Activated CD4-positive, alpha-beta memory T cell treated with anti-CD3 and anti-CD28 coated beads for 36 hours (primary cell): ENCODE measurements around the gene MARCHF9. TPM values are rescaled to one million over a fixed set of nuclear protein-coding genes. Genes with fewer than 3 reads are reported as not detected.

Source experiments
- CTCF ChIA-PET: fragments of 350-600 bp; sonication (Branson Sonifier 250); formaldehyde crosslinking; loops from one replicate; lab custom pipeline; 2021; ENCODE audit warnings: antibody characterized with exemption, inconsistent platforms; lab: Charles Lee
- POLR2A ChIA-PET: fragments of 350-600 bp; sonication (Branson Sonifier 250); formaldehyde crosslinking; loops from one replicate; lab custom pipeline; 2021; ENCODE audit warnings: antibody characterized with exemption; lab: Charles Lee
- DNase-seq: peaks from one replicate; pipeline ENCODE4 v3.0.0-alpha.2; 2020
- H3K27ac Mint-ChIP-seq: one replicate; pipeline ENCODE4 v1.8.0; 2021; ENCODE audit warnings: mixed read lengths
- H3K27me3 Mint-ChIP-seq: one replicate; pipeline ENCODE4 v1.8.0; 2021; ENCODE audit warnings: mixed read lengths
- H3K36me3 Mint-ChIP-seq: one replicate; pipeline ENCODE4 v1.8.0; 2021; ENCODE audit warnings: mixed read lengths
- H3K4me1 Mint-ChIP-seq: one replicate; pipeline ENCODE4 v1.8.0; 2021; ENCODE audit warnings: low read depth, mixed read lengths
- H3K4me3 Mint-ChIP-seq: one replicate; pipeline ENCODE4 v1.8.0; 2021; ENCODE audit warnings: mild to moderate bottlenecking, mixed read lengths
- H3K9me3 Mint-ChIP-seq: one replicate; pipeline ENCODE4 v1.8.0; 2021; ENCODE audit warnings: mixed read lengths
- intact Hi-C: fragments of 100-400 bp; cut with micrococcal nuclease; formaldehyde crosslinking; loops from one replicate; pipeline ENCODE4 v1.15.1; 2023
- total RNA-seq, 2 experiments: library from RNA; stranded (reverse); gene quantifications; one replicate each; pipeline ENCODE4 v1.2.3, GENCODE V29; 2021

The MARCHF9 gene
- total RNA-seq, 2 experiments from 2014 or later = 20.9 to 21.2 TPM

DNA sequence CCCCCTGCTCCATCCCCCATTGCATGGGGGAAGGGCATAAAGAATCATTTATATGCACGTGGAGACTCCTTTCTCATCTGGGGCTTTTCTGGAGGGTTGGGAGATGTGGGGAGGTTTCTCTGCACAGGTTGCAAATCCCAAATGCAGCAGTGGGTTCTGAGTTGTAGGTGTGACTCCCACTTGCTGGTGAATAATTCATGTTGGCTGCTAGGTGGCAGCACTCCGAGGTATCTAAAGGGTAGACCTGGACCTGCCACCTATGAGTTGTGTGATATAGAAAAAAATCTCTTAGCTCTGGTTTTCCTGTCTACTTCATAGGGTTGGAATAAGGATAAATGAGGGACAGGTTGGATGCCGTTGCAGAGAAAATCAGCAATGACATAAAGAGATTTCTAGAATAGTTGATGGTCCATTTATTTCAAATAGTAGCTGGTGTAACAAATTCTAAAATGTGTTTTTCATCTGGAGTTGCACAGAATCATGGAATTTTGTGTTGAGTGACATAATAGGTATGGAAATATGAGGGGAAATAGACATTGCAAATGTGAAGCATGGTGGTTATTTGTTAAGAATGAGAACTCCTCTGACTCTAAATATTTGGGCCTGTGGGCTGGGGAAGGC is 4.6 kb downstream of the MARCHF9 start:
- peaks cover 34% of the 10 kb centered on the region for H3K4me1 Mint-ChIP-seq
- H3K27ac Mint-ChIP-seq = no peak overlapping the region
- ChIA-PET POLR2A (no interaction called here), CTCF (interaction anchor here (0.7 to 1.9 kb wide), 17 partner anchors 8 to 146 kb away, joined by 3 to 9 read pairs (median 5); partner anchors contain the start of genes EEF1AKMT3, METTL1, TSFM and TSPAN31)
- H3K4me3 Mint-ChIP-seq = no peak overlapping the region
- H3K36me3 Mint-ChIP-seq = peaks cover 26% of the 10 kb centered on the region
- no peaks in the 10 kb centered on the region for H3K9me3 Mint-ChIP-seq
- intact Hi-C loops = loop anchor here (10.0 kb wide), 1 partner anchor 685 kb away; the partner anchor contains the start of gene NEMP1
- peak; percentile 57 for DNase-seq
- H3K27me3 Mint-ChIP-seq = no peaks in the 10 kb centered on the region

DNA sequence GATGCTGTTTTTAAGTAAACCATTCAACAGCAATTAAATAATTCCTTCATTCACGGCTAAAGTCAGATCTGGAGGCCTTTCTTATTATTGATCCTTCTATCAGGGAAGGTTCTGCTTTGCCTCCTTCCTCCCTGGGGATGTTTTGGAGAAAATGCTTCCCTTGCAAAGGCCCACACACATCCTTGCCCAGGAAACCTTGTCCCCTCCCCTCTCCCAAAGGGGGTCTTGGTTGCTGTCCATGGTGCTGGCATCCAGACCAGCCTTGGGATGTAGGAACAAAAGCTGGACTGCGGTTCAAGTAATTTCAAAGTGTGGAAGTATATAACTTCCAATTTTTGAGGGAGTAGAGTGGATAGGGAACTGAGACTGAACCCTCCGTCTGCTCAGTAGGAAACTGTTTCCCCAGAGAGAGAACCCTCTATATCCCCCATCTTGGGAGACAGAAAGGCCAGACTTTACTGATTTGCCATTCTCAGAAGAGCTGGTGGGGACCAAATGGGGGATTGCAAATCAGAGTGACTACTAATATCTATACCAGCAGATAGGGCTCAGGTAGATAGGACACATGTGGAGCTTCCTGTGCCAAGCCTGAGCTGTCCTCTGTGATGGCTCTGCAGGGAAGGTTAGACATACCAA is 5.6 kb downstream of the MARCHF9 start:
- H3K9me3 Mint-ChIP-seq = no peaks in the 10 kb centered on the region

DNA sequence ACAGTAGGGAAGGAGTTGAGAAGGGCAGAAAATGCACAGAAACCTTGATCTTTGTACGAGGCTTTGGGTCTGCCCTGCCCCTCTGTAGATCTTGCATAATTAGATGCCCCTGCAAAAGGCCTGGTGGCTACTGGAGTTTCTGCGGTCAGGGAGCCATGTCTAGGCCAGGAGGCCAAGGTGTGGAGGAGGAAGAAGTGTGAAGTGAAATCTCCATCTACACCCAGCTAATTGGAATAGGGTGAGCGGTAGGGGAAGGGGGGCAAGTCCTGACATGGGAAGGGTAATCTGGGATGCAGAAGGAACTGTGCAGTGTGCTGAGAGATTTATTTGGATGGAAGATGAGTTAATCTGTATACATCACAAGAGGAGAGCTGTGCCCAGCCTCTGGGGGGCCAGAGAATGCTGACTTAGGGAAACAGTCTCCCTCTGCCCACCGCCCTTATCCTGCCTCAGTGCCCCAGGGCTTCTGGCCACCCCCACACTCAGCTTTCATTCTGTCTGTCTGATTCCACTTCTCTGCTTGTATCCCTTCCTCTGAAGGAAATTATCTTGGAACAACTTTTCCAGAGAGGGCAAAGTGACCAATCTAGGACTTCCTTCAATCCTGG is 6.6 kb downstream of the MARCHF9 start:
- H3K9me3 Mint-ChIP-seq = no peaks in the 10 kb centered on the region
- DNase-seq = no peak
- peaks cover 38% of the 10 kb centered on the region for H3K4me1 Mint-ChIP-seq
- intact Hi-C loops = no loop called here
- peaks cover 26% of the 10 kb centered on the region for H3K36me3 Mint-ChIP-seq
- ChIA-PET POLR2A (no interaction called here), CTCF (interaction anchor here (1.2 to 1.4 kb wide), 3 partner anchors 11 to 144 kb away, joined by 3 read pairs; partner anchors contain the start of gene EEF1AKMT3)
- no peak overlapping the region for H3K27ac Mint-ChIP-seq
- H3K4me3 Mint-ChIP-seq = no peak overlapping the region
- H3K27me3 Mint-ChIP-seq = peaks cover 2% of the 10 kb centered on the region

More for the DNA sequence above, 5.6 kb downstream of the MARCHF9 start:
- H3K27me3 Mint-ChIP-seq = no peaks in the 10 kb centered on the region
- no peak overlapping the region for H3K27ac Mint-ChIP-seq
- peaks cover 33% of the 10 kb centered on the region for H3K4me1 Mint-ChIP-seq
- DNase-seq = no peak
- peaks cover 26% of the 10 kb centered on the region for H3K36me3 Mint-ChIP-seq
- H3K4me3 Mint-ChIP-seq = no peak overlapping the region
- intact Hi-C loops = no loop called here
- CTCF ChIA-PET = interaction anchor here (0.6 to 1.4 kb wide), 7 partner anchors 12 to 1390 kb away, joined by 3 to 6 read pairs (median 4); partner anchors contain the start of gene EEF1AKMT3
- POLR2A ChIA-PET = no interaction called here

DNA sequence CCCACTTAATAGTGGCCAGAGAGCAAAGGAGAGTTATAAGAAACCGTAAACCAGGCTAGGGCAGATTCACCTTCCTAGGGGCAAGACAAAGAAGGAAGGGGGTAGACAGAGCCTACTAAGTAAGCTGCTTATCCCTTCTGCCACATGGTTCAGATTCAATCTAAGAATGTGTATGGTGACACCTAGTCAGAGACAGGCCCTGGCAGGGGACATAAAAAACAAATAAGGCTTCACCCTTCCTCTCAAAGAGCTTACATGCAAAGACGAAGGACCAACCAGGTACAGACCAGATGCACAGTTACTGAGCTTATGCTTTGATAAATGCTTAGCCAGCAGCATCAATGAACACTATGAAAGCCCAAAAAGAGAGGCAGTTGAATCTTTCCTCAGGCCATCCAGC is 7.6 kb downstream of the MARCHF9 start:
- Mint-ChIP-seq H3K27ac (no peak overlapping the region), H3K9me3 (no peaks in the 10 kb centered on the region), H3K4me1 (peaks cover 38% of the 10 kb centered on the region), H3K27me3 (peaks cover 2% of the 10 kb centered on the region), H3K4me3 (no peak overlapping the region), H3K36me3 (peaks cover 22% of the 10 kb centered on the region)
- intact Hi-C loops = no loop called here
- ChIA-PET POLR2A (no interaction called here), CTCF (interaction anchor here (0.6 kb wide), 1 partner anchor 84 kb away, joined by 3 read pairs; the partner anchor contains the start of gene CTDSP2)
- no peak for DNase-seq

DNA sequence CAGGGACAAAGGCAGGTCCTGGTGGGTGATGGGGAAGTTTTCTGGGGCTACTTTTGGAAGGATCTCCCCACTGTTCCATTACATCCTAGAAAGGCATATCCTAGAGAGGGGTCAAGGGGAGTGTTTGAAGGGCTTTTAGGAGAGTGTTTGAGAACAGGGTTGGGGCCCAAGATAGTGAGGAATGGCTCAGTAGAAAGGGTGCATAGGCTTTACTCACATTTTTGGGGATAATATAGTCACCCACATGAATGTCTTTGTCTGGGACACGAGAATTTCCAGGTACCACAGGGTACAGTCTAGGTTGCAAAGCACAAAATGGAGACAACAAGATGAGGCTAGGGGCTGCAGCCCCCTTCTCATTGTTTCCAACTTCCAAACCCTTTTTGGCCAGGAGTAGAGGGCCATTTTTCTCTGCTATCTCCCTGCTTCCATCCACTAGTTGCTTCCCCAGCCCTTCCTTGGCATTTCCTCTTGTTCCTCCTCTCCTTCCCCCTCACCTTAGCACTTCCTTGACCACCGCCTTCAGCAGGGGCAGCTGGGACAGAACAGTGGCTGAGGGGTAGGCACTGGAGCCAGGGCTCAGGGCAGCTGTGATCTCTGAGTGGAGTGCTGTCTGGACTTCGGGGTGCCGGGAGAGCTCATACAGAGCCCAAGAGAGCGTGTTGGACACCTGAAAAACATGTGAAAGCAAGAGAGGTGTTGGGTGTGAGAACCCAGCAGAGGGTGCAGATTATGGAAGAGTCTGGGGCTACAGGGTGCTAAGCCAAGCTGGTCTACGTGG is 9.2 kb downstream of the MARCHF9 start:
- peaks cover 2% of the 10 kb centered on the region for H3K27me3 Mint-ChIP-seq
- H3K27ac Mint-ChIP-seq = no peak overlapping the region
- ChIA-PET CTCF (interaction anchor here (0.6 to 5.1 kb wide), 8 partner anchors 7 to 173 kb away, joined by 3 to 52 read pairs (median 4); partner anchors contain the start of genes CDK4, PIP4K2C and TSFM), POLR2A (interaction anchor here (0.8 to 1.3 kb wide), 5 partner anchors 7 to 19 kb away, joined by 3 to 5 read pairs (median 4); partner anchors contain the start of genes EEF1AKMT3, MARCHF9, METTL1 and TSPAN31)
- DNase-seq = no peak
- peak overlapping the region; percentile 86 for H3K4me3 Mint-ChIP-seq
- no peaks in the 10 kb centered on the region for H3K9me3 Mint-ChIP-seq
- H3K36me3 Mint-ChIP-seq = peaks cover 27% of the 10 kb centered on the region
- intact Hi-C loops = loop anchor here (2.0 kb wide), 1 partner anchor 135 kb away; no protein-coding TSS in a partner anchor
- H3K4me1 Mint-ChIP-seq = peaks cover 35% of the 10 kb centered on the region

DNA sequence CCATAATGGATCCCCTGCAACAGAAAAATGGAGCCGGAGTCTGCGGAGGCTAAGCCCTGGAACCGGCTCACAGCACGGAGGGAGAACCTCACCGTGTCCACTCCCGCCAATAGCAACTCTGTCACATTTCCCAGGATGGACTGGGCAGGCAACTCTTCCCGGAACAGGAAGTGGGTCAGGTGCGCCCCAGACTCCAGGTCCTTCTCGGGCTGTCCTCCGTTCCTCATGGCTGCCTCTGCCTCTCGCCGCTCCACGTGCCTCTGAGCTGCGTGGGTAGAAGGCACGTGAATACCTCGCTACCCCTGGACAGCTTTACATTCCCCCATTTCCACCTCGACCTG is 9.7 kb downstream of the MARCHF9 start:
- POLR2A ChIA-PET = interaction anchor here (0.8 to 1.3 kb wide), 4 partner anchors 8 to 20 kb away, joined by 3 to 5 read pairs (median 4); partner anchors contain the start of genes MARCHF9 and TSPAN31
- intact Hi-C loops = loop anchor here (1.0 to 2.0 kb wide), 2 partner anchors 8 to 134 kb away; no protein-coding TSS in a partner anchor
- peak overlapping the region; percentile 86 for H3K4me3 Mint-ChIP-seq
- peak overlapping the region; percentile 77 for H3K27ac Mint-ChIP-seq
- peaks cover 31% of the 10 kb centered on the region for H3K4me1 Mint-ChIP-seq
- peaks cover 24% of the 10 kb centered on the region for H3K36me3 Mint-ChIP-seq
- DNase-seq = peak; percentile 51
- CTCF ChIA-PET = interaction anchor here (0.6 to 5.1 kb wide), 8 partner anchors 8 to 173 kb away, joined by 3 to 52 read pairs (median 4); partner anchors contain the start of genes CDK4, PIP4K2C and TSFM
- H3K27me3 Mint-ChIP-seq = peaks cover 2% of the 10 kb centered on the region
- H3K9me3 Mint-ChIP-seq = no peaks in the 10 kb centered on the region

DNA sequence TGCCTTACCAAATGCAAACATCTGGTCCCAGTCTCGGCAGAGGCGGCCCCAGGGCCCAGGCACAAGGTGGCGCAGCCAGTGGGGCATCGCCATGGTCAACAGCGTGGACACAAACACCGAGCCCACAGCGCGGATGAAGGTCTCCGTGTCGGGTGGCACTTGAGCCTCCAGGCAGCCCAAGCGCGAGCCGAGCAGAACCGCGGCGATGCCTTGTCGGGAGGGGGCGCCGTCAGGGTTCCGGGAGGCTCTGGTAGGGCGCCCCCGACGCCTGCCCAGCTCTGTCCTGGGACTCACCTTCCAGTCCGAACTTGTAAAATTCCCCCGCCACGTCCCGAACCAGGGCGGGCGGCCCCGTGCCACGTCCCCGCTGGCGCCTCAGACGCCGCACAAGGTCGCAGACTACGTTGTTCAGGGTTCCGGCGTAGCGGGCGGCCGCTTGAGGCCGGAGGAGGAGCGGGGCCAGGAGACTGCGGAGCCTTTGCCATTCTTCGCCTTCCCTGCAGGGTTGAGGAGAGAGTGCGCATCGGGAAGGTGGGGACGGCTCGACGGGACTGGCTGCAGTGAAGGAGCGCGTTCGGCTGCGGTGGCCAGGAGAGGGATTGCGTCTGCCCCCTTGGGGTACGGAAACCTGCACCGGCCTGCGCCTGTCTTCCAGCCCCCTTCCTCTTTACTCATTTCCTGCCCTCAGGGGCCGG is 10.2 kb downstream of the MARCHF9 start:
- CTCF ChIA-PET = interaction anchor here (0.6 to 5.1 kb wide), 8 partner anchors 8 to 174 kb away, joined by 3 to 52 read pairs (median 4); partner anchors contain the start of genes CDK4, PIP4K2C and TSFM
- Mint-ChIP-seq H3K27ac (peak overlapping the region; percentile 77), H3K4me1 (peaks cover 28% of the 10 kb centered on the region), H3K4me3 (peak overlapping the region; percentile 86), H3K36me3 (peaks cover 26% of the 10 kb centered on the region), H3K9me3 (no peaks in the 10 kb centered on the region), H3K27me3 (peaks cover 2% of the 10 kb centered on the region)
- DNase-seq = peak; percentile 79
- POLR2A ChIA-PET = interaction anchor here (0.8 to 1.3 kb wide), 5 partner anchors 9 to 20 kb away, joined by 3 to 5 read pairs (median 3); partner anchors contain the start of genes MARCHF9 and TSPAN31
- intact Hi-C loops = loop anchor here (1.0 to 2.0 kb wide), 2 partner anchors 9 to 134 kb away; no protein-coding TSS in a partner anchor

DNA sequence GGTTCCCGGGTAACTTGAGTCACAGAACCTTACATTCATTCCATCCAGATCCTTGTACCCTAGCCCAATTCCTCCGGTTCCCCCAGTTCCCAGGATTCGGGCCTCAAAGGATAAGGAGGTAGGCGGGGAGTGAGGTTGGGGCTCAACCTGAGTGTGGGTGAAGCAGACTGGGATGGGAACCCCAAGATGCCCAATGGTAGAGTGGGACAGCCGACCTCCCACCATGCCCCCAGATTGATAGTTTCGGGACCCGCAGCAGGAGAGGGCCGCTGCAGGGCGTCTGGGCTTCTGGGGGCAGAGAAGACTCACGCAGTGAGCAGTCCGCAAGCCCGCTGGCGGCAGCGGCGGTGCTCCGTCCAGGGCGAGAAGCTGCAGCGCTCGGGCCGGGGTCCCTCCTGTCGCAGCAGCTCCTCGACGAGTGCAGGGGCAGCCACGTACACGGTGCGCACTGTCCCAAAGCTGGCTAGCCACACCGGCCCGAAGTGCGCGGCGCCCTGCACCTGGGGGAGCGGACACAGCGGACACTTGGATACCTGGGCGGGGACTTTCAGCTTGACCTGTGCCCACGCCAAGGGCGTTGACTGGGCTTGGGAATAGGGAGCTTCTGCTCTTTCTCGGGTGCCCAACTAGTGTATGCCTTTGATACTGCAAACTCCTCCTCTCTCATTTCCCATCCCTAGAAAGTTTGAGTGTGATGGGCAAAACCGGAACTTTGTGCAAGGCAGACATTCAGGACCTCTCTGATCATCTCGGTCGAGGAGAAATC is 11.0 kb downstream of the MARCHF9 start:
- DNase-seq = no peak

DNA sequence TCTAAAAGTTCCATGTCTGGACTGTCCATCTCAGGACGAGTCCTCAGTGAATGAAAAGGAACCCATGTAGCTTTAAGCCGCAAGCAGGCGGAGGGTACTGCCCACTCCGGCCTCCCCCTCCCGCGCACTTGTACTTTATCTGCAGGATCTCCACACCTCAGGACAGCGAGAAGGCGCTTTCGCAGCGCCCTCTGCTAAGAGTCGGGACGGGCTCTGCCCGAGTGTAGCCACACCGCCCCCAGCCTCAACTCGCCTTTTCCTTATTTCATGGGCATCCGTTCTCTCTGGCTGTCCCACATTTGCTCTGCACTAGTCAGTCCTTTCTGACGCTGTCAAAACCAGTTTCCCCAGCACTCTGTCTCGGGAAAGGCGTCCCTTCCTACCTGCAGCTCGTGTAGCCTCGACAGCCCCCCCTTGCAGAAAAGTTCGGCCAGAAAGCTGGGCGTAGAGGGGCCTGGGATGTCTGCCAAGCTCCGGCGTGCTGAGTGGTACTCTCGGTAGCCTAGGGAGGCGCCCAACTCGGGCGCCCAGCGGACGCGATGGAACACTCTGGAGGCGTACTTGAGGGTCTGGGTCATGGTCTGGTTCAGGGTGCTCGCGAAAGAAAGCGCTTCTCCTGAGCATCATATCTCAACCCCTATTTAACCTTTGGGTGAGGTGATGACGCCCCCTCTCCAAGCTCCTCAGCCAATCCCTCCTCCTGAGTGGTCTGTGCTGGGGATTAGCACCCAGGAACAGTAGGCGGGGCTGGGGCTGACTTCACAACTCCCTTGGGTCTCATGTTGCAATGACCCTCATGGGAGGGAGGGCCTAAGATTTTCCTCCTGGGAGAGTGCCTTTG is 11.8 kb downstream of the MARCHF9 start, which contains the start of gene CYP27B1:
TSS of gene CYP27B1 (minus strand) at position 615 of the 841 bp plus-strand sequence. CDS start at position 578, 37 bp downstream.
- Mint-ChIP-seq H3K36me3 (peaks cover 29% of the 10 kb centered on the region), H3K9me3 (no peaks in the 10 kb centered on the region), H3K4me3 (peak within 1 kb of the TSS; percentile 86), H3K27ac (peak within 1 kb of the TSS; percentile 13), H3K27me3 (peaks cover 2% of the 10 kb centered on the region), H3K4me1 (peaks cover 41% of the 10 kb centered on the region)
- CTCF ChIA-PET = interaction anchor here (1.0 to 5.1 kb wide), 4 partner anchors 8 to 17 kb away, joined by 3 to 52 read pairs (median 9); partner anchors contain the start of gene TSFM
- POLR2A ChIA-PET = interaction anchor here (0.7 to 1.0 kb wide), 4 partner anchors 10 to 69 kb away, joined by 3 to 4 read pairs (median 4); no protein-coding TSS in a partner anchor
- intact Hi-C loops = no loop called here
- DNase-seq = no peak

More for the DNA sequence above, 11.0 kb downstream of the MARCHF9 start:
- peaks cover 2% of the 10 kb centered on the region for H3K27me3 Mint-ChIP-seq
- ChIA-PET CTCF (interaction anchor here (1.0 to 5.1 kb wide), 6 partner anchors 9 to 130 kb away, joined by 3 to 52 read pairs (median 8); partner anchors contain the start of genes CDK4 and TSFM), POLR2A (interaction anchor here (0.7 to 1.3 kb wide), 6 partner anchors 9 to 70 kb away, joined by 3 to 5 read pairs (median 4); partner anchors contain the start of gene MARCHF9)
- peaks cover 26% of the 10 kb centered on the region for H3K36me3 Mint-ChIP-seq
- peak overlapping the region; percentile 77 for H3K27ac Mint-ChIP-seq
- peaks cover 34% of the 10 kb centered on the region for H3K4me1 Mint-ChIP-seq
- no peaks in the 10 kb centered on the region for H3K9me3 Mint-ChIP-seq
- H3K4me3 Mint-ChIP-seq = peak overlapping the region; percentile 86
- intact Hi-C loops = loop anchor here (1.0 to 2.0 kb wide), 2 partner anchors 10 to 133 kb away; no protein-coding TSS in a partner anchor
